ENCODE measurements around the gene NME7. TPM values are rescaled to one million over a fixed set of nuclear protein-coding genes. Genes with fewer than 3 reads are reported as not detected.
"Not testable (repeated sequence)": the region's sequence is repeated elsewhere in the genome, so short reads cannot be mapped to it uniquely, and the experiment has no call there.

Gene NME7, protein sequence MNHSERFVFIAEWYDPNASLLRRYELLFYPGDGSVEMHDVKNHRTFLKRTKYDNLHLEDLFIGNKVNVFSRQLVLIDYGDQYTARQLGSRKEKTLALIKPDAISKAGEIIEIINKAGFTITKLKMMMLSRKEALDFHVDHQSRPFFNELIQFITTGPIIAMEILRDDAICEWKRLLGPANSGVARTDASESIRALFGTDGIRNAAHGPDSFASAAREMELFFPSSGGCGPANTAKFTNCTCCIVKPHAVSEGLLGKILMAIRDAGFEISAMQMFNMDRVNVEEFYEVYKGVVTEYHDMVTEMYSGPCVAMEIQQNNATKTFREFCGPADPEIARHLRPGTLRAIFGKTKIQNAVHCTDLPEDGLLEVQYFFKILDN
- 10 to 100 TPM; 21.8 to 29.1 TPM for total RNA-seq

DNA sequence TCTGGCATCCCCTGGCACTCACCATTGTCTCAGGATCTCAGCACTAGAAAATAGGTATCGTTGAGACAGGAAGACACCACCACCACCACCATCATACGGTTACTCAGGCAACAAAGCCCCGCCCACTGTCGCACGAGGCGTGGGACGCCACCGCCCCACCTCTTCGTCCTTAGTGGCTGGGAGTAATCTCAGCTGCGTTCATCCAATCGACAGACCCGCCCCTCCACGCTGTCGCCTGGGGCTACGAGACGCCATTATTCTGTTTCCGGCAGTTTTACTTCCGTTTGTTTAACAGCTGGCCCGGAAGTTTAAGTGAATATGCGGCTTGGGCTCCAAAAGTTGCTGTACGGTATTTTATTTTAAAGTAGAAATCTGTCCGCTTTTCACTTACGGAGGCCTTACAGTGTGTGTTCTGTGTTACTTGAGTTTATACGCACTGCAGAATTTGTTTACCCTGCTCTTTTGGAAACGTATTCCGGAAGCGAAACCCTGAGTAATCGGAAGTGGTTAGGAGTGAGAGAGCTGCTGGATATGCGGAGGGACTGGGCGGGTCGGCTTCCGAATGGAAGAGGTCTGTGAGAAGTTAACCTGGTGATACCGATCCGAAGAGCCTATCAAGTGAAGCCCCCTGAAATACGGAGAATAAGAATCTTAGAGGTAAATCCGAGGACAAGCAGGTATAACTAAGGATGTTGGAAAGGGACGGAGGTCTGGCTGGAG, at the start of gene NME7, which contains the start of gene BLZF1:
NME7 (minus strand) TSS at position 112 of the 720 bp plus-strand sequence; CDS start at position 25, 87 bp downstream.
BLZF1 (plus strand) TSS at position 510 of the 720 bp plus-strand sequence. CDS start 1,328 bp downstream, outside the sequence.
- H3K27ac Mint-ChIP-seq = no peak within 1 kb of the TSS
- H3K36me3 Mint-ChIP-seq = peaks cover 28% of the 10 kb centered on the region
- peak; percentile 99 for DNase-seq
- H3K4me3 Mint-ChIP-seq = no peak within 1 kb of the TSS
- H3K4me1 Mint-ChIP-seq = peaks cover 27% of the 10 kb centered on the region
- CTCF ChIA-PET = interaction anchor here (0.7 to 1.5 kb wide), 4 partner anchors 12 to 1025 kb away, joined by 3 to 6 read pairs (median 4); no protein-coding TSS in a partner anchor
- H3K9me3 Mint-ChIP-seq (ENCODE audit: low read depth) = peaks cover 4% of the 10 kb centered on the region
- peak; percentile 91 for ATAC-seq
- no peaks in the 10 kb centered on the region for H3K27me3 Mint-ChIP-seq

- Mint-ChIP-seq H3K9me3 (ENCODE audit: low read depth) (peaks cover 2% of the 10 kb centered on the region), H3K27ac (no peak overlapping the region), H3K36me3 (no peaks in the 10 kb centered on the region), H3K4me1 (no peaks in the 10 kb centered on the region), H3K27me3 (peaks cover 26% of the 10 kb centered on the region), H3K4me3 (no peak overlapping the region)
- ATAC-seq (no peak), DNase-seq (no peak)
- CTCF ChIA-PET = interaction anchor here (0.6 kb wide), 1 partner anchor 1835 kb away, joined by 3 read pairs; no protein-coding TSS in a partner anchor
These were observed 47.4 kb upstream of the NME7 start for GRCh38 chr1:169414952-169415351.

- CTCF ChIA-PET, H3K4me1 Mint-ChIP-seq, H3K27ac Mint-ChIP-seq, H3K36me3 Mint-ChIP-seq, DNase-seq, ATAC-seq, H3K4me3 Mint-ChIP-seq: not testable (repeated sequence)
- peaks cover 20% of the 10 kb centered on the region for H3K27me3 Mint-ChIP-seq
- peaks cover 12% of the 10 kb centered on the region for H3K9me3 Mint-ChIP-seq (ENCODE audit: low read depth)
These were observed 40.7 kb upstream of the NME7 start for GRCh38 chr1:169408340-169408739.

DNA sequence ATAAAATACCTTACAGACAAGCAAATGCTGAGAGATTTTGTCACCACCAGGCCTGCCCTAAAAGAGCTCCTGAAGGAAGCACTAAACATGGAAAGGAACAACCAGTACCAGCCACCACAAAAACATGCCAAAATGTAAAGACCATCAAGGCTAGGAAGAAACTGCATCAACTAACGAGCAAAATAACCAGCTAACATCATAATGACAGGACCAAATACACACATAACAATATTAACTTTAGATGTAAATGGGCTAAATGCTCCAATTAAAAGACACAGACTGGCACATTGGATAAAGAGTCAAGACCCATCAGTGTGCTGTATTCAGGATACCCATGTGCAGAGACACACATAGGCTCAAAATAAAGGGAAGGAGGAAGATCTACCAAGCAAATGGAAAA, 35.0 kb upstream of the NME7 start:
- H3K4me3 Mint-ChIP-seq, H3K27ac Mint-ChIP-seq, DNase-seq, CTCF ChIA-PET, H3K4me1 Mint-ChIP-seq, H3K27me3 Mint-ChIP-seq, ATAC-seq: not testable (repeated sequence)
- H3K36me3 Mint-ChIP-seq = peaks cover 26% of the 10 kb centered on the region
- H3K9me3 Mint-ChIP-seq (ENCODE audit: low read depth) = peaks cover 19% of the 10 kb centered on the region

GRCh38 chr1:169395955-169396354, 28.4 kb upstream of the NME7 start:
- no peak overlapping the region for H3K27ac Mint-ChIP-seq
- no peak overlapping the region for H3K4me3 Mint-ChIP-seq
- ATAC-seq = no peak
- DNase-seq = no peak
- H3K36me3 Mint-ChIP-seq = peaks cover 69% of the 10 kb centered on the region
- H3K4me1 Mint-ChIP-seq = peaks cover 3% of the 10 kb centered on the region
- no peaks in the 10 kb centered on the region for H3K9me3 Mint-ChIP-seq (ENCODE audit: low read depth)
- H3K27me3 Mint-ChIP-seq = no peaks in the 10 kb centered on the region
- CTCF ChIA-PET = no interaction called here

- Mint-ChIP-seq H3K4me1 (peaks cover 25% of the 10 kb centered on the region), H3K9me3 (ENCODE audit: low read depth) (no peaks in the 10 kb centered on the region), H3K36me3 (peaks cover 79% of the 10 kb centered on the region), H3K4me3 (no peak overlapping the region), H3K27ac (no peak overlapping the region), H3K27me3 (no peaks in the 10 kb centered on the region)
- ATAC-seq (no peak), DNase-seq (no peak)
- CTCF ChIA-PET = no interaction called here
These were observed 24.8 kb upstream of the NME7 start for GRCh38 chr1:169392406-169392805.

DNA sequence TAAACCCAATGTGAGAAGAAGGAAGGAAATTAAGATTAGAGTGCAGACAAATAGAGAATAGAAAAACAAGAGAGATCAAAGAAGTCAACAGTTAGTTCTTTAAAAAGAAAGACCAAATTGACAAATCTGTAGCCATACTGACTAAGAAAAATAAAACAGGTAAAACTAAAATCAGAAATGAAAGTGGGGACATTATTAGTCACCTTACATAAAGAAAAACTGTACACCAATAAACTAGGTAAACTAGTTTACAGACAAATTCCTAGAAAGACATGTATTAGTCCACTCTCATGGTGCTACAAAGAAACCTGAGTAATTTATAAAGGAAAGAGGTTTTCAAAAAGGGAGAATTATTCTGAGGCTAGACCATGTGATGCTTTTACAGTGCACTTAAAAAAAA, 22.7 kb upstream of the NME7 start:
- peak overlapping the region; percentile 81 for H3K27ac Mint-ChIP-seq
- H3K27me3 Mint-ChIP-seq = no peaks in the 10 kb centered on the region
- H3K4me1 Mint-ChIP-seq = peaks cover 25% of the 10 kb centered on the region
- H3K9me3 Mint-ChIP-seq (ENCODE audit: low read depth) = no peaks in the 10 kb centered on the region
- ATAC-seq (peak; percentile 85), DNase-seq (no peak)
- peaks cover 78% of the 10 kb centered on the region for H3K36me3 Mint-ChIP-seq
- H3K4me3 Mint-ChIP-seq = no peak overlapping the region
- CTCF ChIA-PET = no interaction called here

- Mint-ChIP-seq H3K27me3 (no peaks in the 10 kb centered on the region), H3K27ac (no peak overlapping the region), H3K9me3 (ENCODE audit: low read depth) (no peaks in the 10 kb centered on the region), H3K36me3 (peaks cover 58% of the 10 kb centered on the region), H3K4me1 (peaks cover 25% of the 10 kb centered on the region), H3K4me3 (no peak overlapping the region)
- CTCF ChIA-PET = interaction anchor here (1.1 kb wide), 1 partner anchor 159 kb away, joined by 3 read pairs; no protein-coding TSS in a partner anchor
- DNase-seq (no peak), ATAC-seq (no peak)
These were observed 19.8 kb upstream of the NME7 start for GRCh38 chr1:169387399-169387798.

GRCh38 chr1:169383449-169383848, 15.9 kb upstream of the NME7 start:
- Mint-ChIP-seq H3K4me3 (no peak overlapping the region), H3K36me3 (peaks cover 49% of the 10 kb centered on the region), H3K27ac (no peak overlapping the region), H3K27me3 (no peaks in the 10 kb centered on the region), H3K9me3 (ENCODE audit: low read depth) (no peaks in the 10 kb centered on the region), H3K4me1 (peaks cover 4% of the 10 kb centered on the region)
- ATAC-seq (no peak), DNase-seq (no peak)
- CTCF ChIA-PET = no interaction called here

- CTCF ChIA-PET = no interaction called here
- no peak for ATAC-seq
- Mint-ChIP-seq H3K4me1 (peaks cover 3% of the 10 kb centered on the region), H3K27me3 (no peaks in the 10 kb centered on the region), H3K4me3 (no peak overlapping the region), H3K9me3 (ENCODE audit: low read depth) (no peaks in the 10 kb centered on the region), H3K36me3 (peaks cover 52% of the 10 kb centered on the region), H3K27ac (no peak overlapping the region)
- no peak for DNase-seq
These were observed 13.6 kb upstream of the NME7 start for GRCh38 chr1:169381162-169381561.

DNA sequence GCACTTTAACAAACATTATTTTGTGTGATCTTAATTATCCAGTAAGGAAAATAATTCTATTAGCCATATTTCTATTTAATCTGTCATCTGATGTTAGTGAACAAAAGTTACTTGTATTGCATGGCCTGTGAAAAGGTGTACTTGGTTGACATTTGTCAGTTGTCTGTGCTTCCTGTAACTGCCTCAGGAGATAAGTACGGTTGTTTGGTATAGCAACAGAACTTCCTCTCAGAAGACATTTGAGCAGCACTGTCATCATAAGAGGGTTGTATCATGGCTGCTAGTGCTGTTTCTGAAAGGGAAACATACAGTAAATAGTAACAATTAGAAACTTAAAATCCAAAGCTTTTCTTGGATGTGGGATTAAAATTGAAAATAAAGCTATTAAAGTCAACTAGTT, 3.8 kb upstream of the NME7 start:
- Mint-ChIP-seq H3K27me3 (no peaks in the 10 kb centered on the region), H3K4me3 (peak overlapping the region; percentile 64), H3K9me3 (ENCODE audit: low read depth) (no peaks in the 10 kb centered on the region), H3K36me3 (peaks cover 37% of the 10 kb centered on the region), H3K27ac (peak overlapping the region; percentile 78), H3K4me1 (peaks cover 31% of the 10 kb centered on the region)
- DNase-seq (no peak), ATAC-seq (no peak)
- CTCF ChIA-PET = no interaction called here

DNA sequence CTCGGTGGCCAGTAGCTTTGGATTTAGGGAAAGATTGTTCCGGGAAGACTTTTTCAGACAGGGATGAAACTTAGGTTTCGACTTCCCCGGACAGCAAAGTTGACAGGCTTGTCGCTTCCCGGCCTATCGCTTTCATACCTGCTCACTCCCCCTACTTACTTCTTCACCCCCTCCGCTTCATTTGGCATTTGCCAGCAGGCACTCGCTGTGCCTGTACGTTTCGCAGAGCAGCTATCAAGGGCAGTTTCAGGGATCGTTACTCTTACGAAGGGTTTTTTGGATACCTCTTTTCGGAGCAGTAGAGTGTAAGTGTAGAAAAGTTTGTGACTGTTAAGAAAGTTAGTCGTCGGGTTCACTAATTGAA, 791 bp upstream of the NME7 start:
- Mint-ChIP-seq H3K36me3 (peaks cover 34% of the 10 kb centered on the region), H3K4me3 (no peak overlapping the region), H3K27ac (no peak overlapping the region), H3K4me1 (peaks cover 30% of the 10 kb centered on the region), H3K27me3 (no peaks in the 10 kb centered on the region), H3K9me3 (ENCODE audit: low read depth) (peaks cover 4% of the 10 kb centered on the region)
- CTCF ChIA-PET = interaction anchor here (1.0 kb wide), 1 partner anchor 25 kb away, joined by 4 read pairs; no protein-coding TSS in a partner anchor
- DNase-seq (peak; percentile 70), ATAC-seq (peak; percentile 21)

DNA sequence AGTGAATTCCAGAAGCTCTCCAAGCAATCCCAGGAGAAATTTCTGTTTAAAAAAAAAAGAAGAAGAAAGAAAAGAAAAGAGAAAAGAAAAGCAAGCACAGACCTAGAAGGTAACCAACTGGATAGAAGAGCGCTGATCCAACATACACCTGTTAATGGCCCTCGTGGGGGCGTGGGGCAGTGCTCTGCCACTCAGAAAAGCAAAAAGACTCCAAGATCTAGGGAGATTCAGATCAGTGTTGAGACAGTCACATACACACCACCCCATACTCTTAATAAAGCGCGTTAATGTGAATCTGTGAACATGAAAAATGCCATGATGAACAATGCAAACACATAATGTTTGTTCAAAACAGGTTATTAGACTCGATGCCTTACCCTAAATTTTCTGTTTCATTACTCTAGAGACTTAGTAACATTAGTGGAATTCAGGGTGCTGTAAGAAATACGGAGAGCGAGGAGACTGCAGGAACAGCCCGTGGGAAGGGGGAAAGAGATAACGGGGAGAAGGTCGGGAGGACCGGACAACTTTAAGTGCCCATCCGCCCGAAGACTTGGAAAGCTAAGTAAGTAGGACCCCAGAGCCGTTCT, 406 bp downstream of the NME7 start:
- DNase-seq (no peak), ATAC-seq (no peak)
- H3K4me3 Mint-ChIP-seq = no peak overlapping the region
- peaks cover 33% of the 10 kb centered on the region for H3K36me3 Mint-ChIP-seq
- no peaks in the 10 kb centered on the region for H3K27me3 Mint-ChIP-seq
- no peak overlapping the region for H3K27ac Mint-ChIP-seq
- CTCF ChIA-PET = interaction anchor here (0.7 to 1.5 kb wide), 4 partner anchors 12 to 1025 kb away, joined by 3 to 6 read pairs (median 4); no protein-coding TSS in a partner anchor
- peaks cover 32% of the 10 kb centered on the region for H3K4me1 Mint-ChIP-seq
- peaks cover 4% of the 10 kb centered on the region for H3K9me3 Mint-ChIP-seq (ENCODE audit: low read depth)

All from activated CD8-positive, alpha-beta memory T cell treated with anti-CD3 and anti-CD28 coated beads, Interleukin-2, amount 10 ng/mL, durations not matched to agents 7 days and 5 days (primary cell).